ENCODE measurements around the gene XPO5. TPM values are rescaled to one million over a fixed set of nuclear protein-coding genes. Genes with fewer than 3 reads are reported as not detected.

The XPO5 gene
- total RNA-seq, 1 experiment from 2014 or later = 97.8 TPM

- TF ChIP-seq MXD4 (CRISPR knock-in tag; IDR thresholded peaks at IDR 0.05; ENCODE audit: borderline replicate concordance) (no peak), ARID4B (CRISPR knock-in tag; IDR thresholded peaks at IDR 0.05; ENCODE audit: borderline replicate concordance) (no peak), ATF6 (CRISPR knock-in tag; IDR thresholded peaks at IDR 0.05) (no peak), GRHL2 (CRISPR knock-in tag; IDR thresholded peaks at IDR 0.05; ENCODE audit: insufficient replicate concordance, severe bottlenecking) (no peak)
Measured at GRCh38 chr6:43621078-43621835, 45.4 kb upstream of the XPO5 start (continued).

- TF ChIP-seq ZNF263 (CRISPR knock-in tag; IDR thresholded peaks at IDR 0.05; ENCODE audit: low read depth) (no peak), NFE2L1 (CRISPR knock-in tag; IDR thresholded peaks at IDR 0.05) (no peak), JUN (CRISPR knock-in tag; IDR thresholded peaks at IDR 0.05) (no peak), FOXP1 (CRISPR knock-in tag; IDR thresholded peaks at IDR 0.05; ENCODE audit: borderline replicate concordance) (no peak), SMAD3 (CRISPR knock-in tag; IDR thresholded peaks at IDR 0.05; ENCODE audit: borderline replicate concordance) (no peak), OVOL2 (CRISPR knock-in tag; IDR thresholded peaks at IDR 0.05; ENCODE audit: borderline replicate concordance) (no peak), ZNF232 (CRISPR knock-in tag; IDR thresholded peaks at IDR 0.05) (no peak)
- ChIA-PET CTCF (interaction anchor here (1.0 to 3.9 kb wide), 3 partner anchors 9 to 50 kb away, joined by 3 to 14 read pairs (median 5); no protein-coding TSS in a partner anchor), POLR2A (interaction anchor here (0.7 kb wide), 1 partner anchor 37 kb away, joined by 3 read pairs; no protein-coding TSS in a partner anchor)
- Mint-ChIP-seq H3K4me3 (no peak overlapping the region), H3K4me1 (no peaks in the 10 kb centered on the region), H3K36me3 (peaks cover 28% of the 10 kb centered on the region), H3K9me3 (no peaks in the 10 kb centered on the region), H3K27ac (no peak overlapping the region), H3K27me3 (ENCODE audit: low read depth) (no peaks in the 10 kb centered on the region)
- no peak for DNase-seq (ENCODE audit: low spot score)
- no peak for ATAC-seq
Measured at GRCh38 chr6:43616725-43617472, 41.1 kb upstream of the XPO5 start.

- no peak overlapping the region for H3K27ac Mint-ChIP-seq
- no peaks in the 10 kb centered on the region for H3K27me3 Mint-ChIP-seq (ENCODE audit: low read depth)
- ChIA-PET CTCF (interaction anchor here (1.4 kb wide), 1 partner anchor 53 kb away, joined by 4 read pairs; no protein-coding TSS in a partner anchor), POLR2A (interaction anchor here (0.6 kb wide), 1 partner anchor 26 kb away, joined by 3 read pairs; no protein-coding TSS in a partner anchor)
- H3K36me3 Mint-ChIP-seq = peaks cover 23% of the 10 kb centered on the region
- DNase-seq (ENCODE audit: low spot score) (no peak), ATAC-seq (no peak)
- H3K9me3 Mint-ChIP-seq = no peaks in the 10 kb centered on the region
- no peaks in the 10 kb centered on the region for H3K4me1 Mint-ChIP-seq
- no peak overlapping the region for H3K4me3 Mint-ChIP-seq
- no peak for TF ChIP-seq NFE2L1 (CRISPR knock-in tag; IDR thresholded peaks at IDR 0.05)
- no peak for TF ChIP-seq ZNF317 (CRISPR knock-in tag; IDR thresholded peaks at IDR 0.05; ENCODE audit: borderline replicate concordance, low read depth)
- no peak for TF ChIP-seq ETV6 (CRISPR knock-in tag; IDR thresholded peaks at IDR 0.05)
- TF ChIP-seq ATF1 (CRISPR knock-in tag; IDR thresholded peaks at IDR 0.05) = no peak
- TF ChIP-seq TCF7 (CRISPR knock-in tag; IDR thresholded peaks at IDR 0.05; ENCODE audit: low read depth) = no peak
- no peak for TF ChIP-seq ZNF425 (CRISPR knock-in tag; conservative IDR thresholded peaks at IDR 0.05)
- TF ChIP-seq USF1 (CRISPR knock-in tag; IDR thresholded peaks at IDR 0.05) = no peak
- no peak for TF ChIP-seq CDX4 (CRISPR knock-in tag; IDR thresholded peaks at IDR 0.05; ENCODE audit: borderline replicate concordance)
- TF ChIP-seq SMAD4 (CRISPR knock-in tag; IDR thresholded peaks at IDR 0.05) = no peak
- TF ChIP-seq CREB1 (CRISPR knock-in tag; IDR thresholded peaks at IDR 0.05) = no peak
Measured at GRCh38 chr6:43614396-43614730, 38.5 kb upstream of the XPO5 start.

Measured in WTC11 (cell line).